Activated B cell treated with CpG ODN at 0.5 μM for 24 hours (primary cell): Measurements from ENCODE around the gene SLC35D1. TPM values are rescaled to one million over a fixed set of nuclear protein-coding genes. Genes with fewer than 3 reads are reported as not detected.
"Not testable (repeated sequence)": the region's sequence is repeated elsewhere in the genome, so short reads cannot be mapped to it uniquely, and the experiment has no call there.

Experiments used
- ATAC-seq: fragments of 200-7000 bp; cut with Tn5 transposase; one replicate; pipeline ENCODE4 v1.10.0; 2021; ENCODE audit warnings: low read depth, mild to moderate bottlenecking, moderate library complexity
- CTCF ChIA-PET: fragments of 350-600 bp; sonication (Branson Sonifier 250); formaldehyde crosslinking; loops from one replicate; lab custom pipeline; 2021; ENCODE audit warnings: antibody characterized with exemption; lab: Charles Lee
- POLR2A ChIA-PET: fragments of 350-600 bp; sonication (Branson Sonifier 250); formaldehyde crosslinking; loops from one replicate; lab custom pipeline; 2021; ENCODE audit warnings: antibody characterized with exemption; lab: Charles Lee
- DNase-seq: peaks from one replicate; pipeline ENCODE4 v3.0.0; 2022
- H3K27ac Mint-ChIP-seq: one replicate; pipeline ENCODE4 v1.8.0; 2020; ENCODE audit warnings: mixed read lengths
- H3K27me3 Mint-ChIP-seq: one replicate; pipeline ENCODE4 v1.8.0; 2021; ENCODE audit warnings: mixed read lengths
- H3K36me3 Mint-ChIP-seq: one replicate; pipeline ENCODE4 v1.8.0; 2021; ENCODE audit warnings: low read depth, mixed read lengths
- H3K4me1 Mint-ChIP-seq: one replicate; pipeline ENCODE4 v1.8.0; 2021; ENCODE audit warnings: mixed read lengths
- H3K4me3 Mint-ChIP-seq: one replicate; pipeline ENCODE4 v1.8.0; 2020; ENCODE audit warnings: mild to moderate bottlenecking, mixed read lengths
- H3K9me3 Mint-ChIP-seq: one replicate; pipeline ENCODE4 v1.8.0; 2020; ENCODE audit warnings: mixed read lengths
- CTCF ChIP-seq: fragments of 200-600 bp; IDR thresholded peaks from one replicate; pipeline ENCODE4 v1.8.0; 2022; ENCODE audit warnings: antibody characterized with exemption, mild to moderate bottlenecking
- intact Hi-C: fragments of 100-400 bp; cut with micrococcal nuclease; formaldehyde crosslinking; loops from one replicate; pipeline ENCODE4 v1.15.1; 2024
- total RNA-seq: library from RNA; stranded (reverse); gene quantifications from 2 replicates; pipeline ENCODE4 v1.2.3, GENCODE V29; 2022

Gene SLC35D1
- total RNA-seq, 1 donor from 2014 or later: 11.1 TPM

GRCh38 chr1:66982561-66983260 is 71.2 kb downstream of the SLC35D1 start:
- POLR2A ChIA-PET: no interaction called here
- Mint-ChIP-seq H3K9me3 (no peaks in the 10 kb centered on the region), H3K27ac (no peak overlapping the region), H3K36me3 (peaks cover 65% of the 10 kb centered on the region), H3K4me1 (peaks cover 19% of the 10 kb centered on the region), H3K4me3 (no peak overlapping the region), H3K27me3 (no peaks in the 10 kb centered on the region)
- CTCF ChIA-PET: interaction anchor here (1.0 kb wide), 1 partner anchor 167 kb away, joined by 3 read pairs; no protein-coding TSS in a partner anchor
- DNase-seq: no peak
- intact Hi-C loops: loop anchor here (5.0 kb wide), 2 partner anchors 35 to 450 kb away; partner anchors contain the start of gene SERBP1
- TF ChIP-seq CTCF: no peak
- ATAC-seq: no peak

- H3K27me3 Mint-ChIP-seq: no peaks in the 10 kb centered on the region
- H3K27ac Mint-ChIP-seq: peak overlapping the region; percentile 42
- intact Hi-C loops: loop anchor here (5.0 kb wide), 2 partner anchors 34 to 451 kb away; partner anchors contain the start of gene SERBP1
- peaks cover 19% of the 10 kb centered on the region for H3K4me1 Mint-ChIP-seq
- DNase-seq: no peak
- peaks cover 68% of the 10 kb centered on the region for H3K36me3 Mint-ChIP-seq
- peak; percentile 52 for ATAC-seq
- ChIA-PET POLR2A (interaction anchor here (1.1 kb wide), 1 partner anchor 449 kb away, joined by 3 read pairs; no protein-coding TSS in a partner anchor), CTCF (interaction anchor here (0.9 to 2.4 kb wide), 2 partner anchors 168 to 230 kb away, joined by 4 to 13 read pairs; no protein-coding TSS in a partner anchor)
- no peak for TF ChIP-seq CTCF
- no peaks in the 10 kb centered on the region for H3K9me3 Mint-ChIP-seq
- no peak overlapping the region for H3K4me3 Mint-ChIP-seq
Measured at GRCh38 chr1:66981679-66982078, 72.3 kb downstream of the SLC35D1 start.

- Mint-ChIP-seq H3K9me3 (no peaks in the 10 kb centered on the region), H3K27ac (no peak overlapping the region), H3K4me1 (peaks cover 19% of the 10 kb centered on the region), H3K4me3 (no peak overlapping the region), H3K27me3 (no peaks in the 10 kb centered on the region), H3K36me3 (peaks cover 67% of the 10 kb centered on the region)
- POLR2A ChIA-PET: interaction anchor here (1.1 kb wide), 1 partner anchor 450 kb away, joined by 3 read pairs; no protein-coding TSS in a partner anchor
- no peak for TF ChIP-seq CTCF
- CTCF ChIA-PET: interaction anchor here (0.9 to 2.4 kb wide), 2 partner anchors 168 to 231 kb away, joined by 4 to 13 read pairs; no protein-coding TSS in a partner anchor
- intact Hi-C loops: loop anchor here (5.0 kb wide), 2 partner anchors 34 to 451 kb away; partner anchors contain the start of gene SERBP1
- ATAC-seq (no peak), DNase-seq (no peak)
Measured at GRCh38 chr1:66980745-66981367, 73.1 kb downstream of the SLC35D1 start.

- intact Hi-C loops: loop anchor here (1.0 to 5.0 kb wide), 3 partner anchors 11 to 453 kb away; partner anchors contain the start of gene SERBP1
- H3K27me3 Mint-ChIP-seq, DNase-seq, ATAC-seq, H3K4me3 Mint-ChIP-seq, H3K27ac Mint-ChIP-seq, H3K9me3 Mint-ChIP-seq, POLR2A ChIA-PET: not testable (repeated sequence)
- CTCF ChIA-PET: interaction anchor here (2.4 kb wide), 1 partner anchor 170 kb away, joined by 13 read pairs; no protein-coding TSS in a partner anchor
- H3K4me1 Mint-ChIP-seq: peaks cover 16% of the 10 kb centered on the region
- peaks cover 72% of the 10 kb centered on the region for H3K36me3 Mint-ChIP-seq
Measured at GRCh38 chr1:66979621-66980020, 74.3 kb downstream of the SLC35D1 start.

GRCh38 chr1:66978201-66978600 is 75.7 kb downstream of the SLC35D1 start:
- Mint-ChIP-seq H3K27ac (no peak overlapping the region), H3K27me3 (no peaks in the 10 kb centered on the region), H3K9me3 (no peaks in the 10 kb centered on the region), H3K36me3 (peaks cover 66% of the 10 kb centered on the region), H3K4me3 (no peak overlapping the region), H3K4me1 (peaks cover 11% of the 10 kb centered on the region)
- TF ChIP-seq CTCF: no peak
- DNase-seq (no peak), ATAC-seq (no peak)
- intact Hi-C loops: no loop called here
- CTCF ChIA-PET: interaction anchor here (0.6 kb wide), 1 partner anchor 1018 kb away, joined by 3 read pairs; no protein-coding TSS in a partner anchor
- POLR2A ChIA-PET: no interaction called here
